Measurements from ENCODE around the gene LRCH3.

LRCH3 gene

DNA sequence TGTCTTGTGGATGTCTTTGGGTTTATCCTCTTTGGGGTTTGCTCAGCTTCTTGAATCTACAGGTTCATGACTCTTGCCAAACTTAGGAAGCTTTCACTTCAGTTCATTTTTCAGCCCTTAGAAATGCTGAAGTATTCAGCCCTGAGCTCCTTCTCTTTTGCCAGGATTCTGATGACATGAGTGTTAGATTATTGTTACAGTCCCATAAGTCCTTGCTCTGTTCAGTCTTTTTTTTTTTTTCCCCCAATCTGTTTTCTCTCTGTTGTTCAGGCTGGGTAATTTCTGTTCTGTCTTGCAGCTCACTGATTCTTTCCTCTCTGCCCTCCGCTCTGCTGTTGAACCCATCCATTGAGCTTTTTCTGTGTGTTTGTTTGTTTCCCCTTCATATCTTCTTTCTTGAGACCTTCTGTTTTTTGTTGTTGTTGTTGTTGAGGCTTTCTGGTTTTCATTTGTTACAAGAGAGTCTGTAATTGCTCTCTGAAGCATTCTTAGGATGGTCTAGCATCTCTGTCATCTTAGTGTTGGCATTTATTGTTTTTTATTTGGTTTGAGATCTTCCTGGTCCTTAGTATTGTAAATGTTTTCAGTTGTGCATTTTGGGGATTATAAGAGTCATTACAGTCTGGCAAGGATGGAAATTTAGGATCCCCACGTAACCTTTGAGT lies 18.4 kb downstream of the LRCH3 start:
- TF ChIP-seq, protein P1, sequence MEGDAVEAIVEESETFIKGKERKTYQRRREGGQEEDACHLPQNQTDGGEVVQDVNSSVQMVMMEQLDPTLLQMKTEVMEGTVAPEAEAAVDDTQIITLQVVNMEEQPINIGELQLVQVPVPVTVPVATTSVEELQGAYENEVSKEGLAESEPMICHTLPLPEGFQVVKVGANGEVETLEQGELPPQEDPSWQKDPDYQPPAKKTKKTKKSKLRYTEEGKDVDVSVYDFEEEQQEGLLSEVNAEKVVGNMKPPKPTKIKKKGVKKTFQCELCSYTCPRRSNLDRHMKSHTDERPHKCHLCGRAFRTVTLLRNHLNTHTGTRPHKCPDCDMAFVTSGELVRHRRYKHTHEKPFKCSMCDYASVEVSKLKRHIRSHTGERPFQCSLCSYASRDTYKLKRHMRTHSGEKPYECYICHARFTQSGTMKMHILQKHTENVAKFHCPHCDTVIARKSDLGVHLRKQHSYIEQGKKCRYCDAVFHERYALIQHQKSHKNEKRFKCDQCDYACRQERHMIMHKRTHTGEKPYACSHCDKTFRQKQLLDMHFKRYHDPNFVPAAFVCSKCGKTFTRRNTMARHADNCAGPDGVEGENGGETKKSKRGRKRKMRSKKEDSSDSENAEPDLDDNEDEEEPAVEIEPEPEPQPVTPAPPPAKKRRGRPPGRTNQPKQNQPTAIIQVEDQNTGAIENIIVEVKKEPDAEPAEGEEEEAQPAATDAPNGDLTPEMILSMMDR (IDR thresholded peaks at IDR 0.05; ENCODE audit: low read depth, low read length), result no peak
- peak; percentile 61 for DNase-seq (ENCODE audit: low read depth, low spot score)
- in situ Hi-C loops (cut with HindIII; ENCODE audit: low sequenced_read_pairs), result no loop called here
- H3K4me3 ChIP-seq (ENCODE audit: low read depth, low read length), result no peak overlapping the region

- in situ Hi-C loops (cut with HindIII; ENCODE audit: low sequenced_read_pairs), result no loop called here
- H3K4me3 ChIP-seq (ENCODE audit: low read depth, low read length), result no peak overlapping the region
- DNase-seq (ENCODE audit: low read depth, low spot score), result no peak
- TF ChIP-seq, protein P1 (IDR thresholded peaks at IDR 0.05; ENCODE audit: low read depth, low read length), result no peak
Observed at GRCh38 chr3:197810901-197811300, 19.8 kb downstream of the LRCH3 start.

DNA sequence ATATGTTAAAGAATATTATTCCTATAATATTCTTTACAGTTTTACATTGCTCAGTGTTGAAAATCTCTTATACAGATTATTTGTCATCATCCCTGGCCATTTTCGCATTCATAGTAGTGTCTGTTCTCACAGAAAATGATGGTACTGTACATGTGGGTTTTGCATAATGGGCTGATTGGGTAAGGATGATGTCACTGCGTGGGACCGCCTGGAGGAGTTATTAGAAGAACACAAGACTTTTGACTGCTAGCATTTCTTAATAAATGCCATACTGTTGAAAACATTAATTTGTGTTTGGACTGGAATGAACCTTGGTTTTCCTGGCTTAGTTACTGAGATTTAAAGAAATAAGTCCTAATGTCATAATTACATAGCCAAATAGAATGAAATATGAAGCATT lies 20.3 kb downstream of the LRCH3 start:
- peak; percentile 65 for DNase-seq (ENCODE audit: low read depth, low spot score)
- H3K4me3 ChIP-seq (ENCODE audit: low read depth, low read length), result no peak overlapping the region
- TF ChIP-seq, protein P1 (IDR thresholded peaks at IDR 0.05; ENCODE audit: low read depth, low read length), result no peak
- in situ Hi-C loops (cut with HindIII; ENCODE audit: low sequenced_read_pairs), result no loop called here

DNA sequence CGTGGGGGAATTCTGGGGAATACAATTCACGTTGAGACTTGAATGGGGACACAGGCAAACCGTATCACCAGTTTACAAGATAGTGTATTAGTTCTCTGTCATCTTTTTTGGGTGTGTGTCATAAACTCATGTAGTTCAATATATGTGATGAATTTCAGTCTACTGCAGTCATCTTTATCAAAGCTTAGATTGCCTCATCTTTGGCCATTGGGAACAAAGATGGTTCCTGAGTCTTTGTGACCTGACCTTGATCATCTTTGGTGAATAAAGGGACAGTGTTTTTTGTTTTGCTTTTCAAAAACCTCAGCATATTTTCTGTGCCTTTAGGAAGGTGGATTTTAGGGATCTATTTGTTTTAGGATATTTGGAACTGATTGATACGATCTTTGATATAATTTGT lies 23.3 kb downstream of the LRCH3 start:
- DNase-seq (ENCODE audit: low read depth, low spot score), result no peak
- TF ChIP-seq, protein P1 (IDR thresholded peaks at IDR 0.05; ENCODE audit: low read depth, low read length), result no peak
- no peak overlapping the region for H3K4me3 ChIP-seq (ENCODE audit: low read depth, low read length)
- in situ Hi-C loops (cut with HindIII; ENCODE audit: low sequenced_read_pairs), result no loop called here

GRCh38 chr3:197820550-197821335 lies 29.7 kb downstream of the LRCH3 start:
- no peak for DNase-seq (ENCODE audit: low read depth, low spot score)
- TF ChIP-seq, protein P1 (IDR thresholded peaks at IDR 0.05; ENCODE audit: low read depth, low read length), result no peak
- no peak overlapping the region for H3K4me3 ChIP-seq (ENCODE audit: low read depth, low read length)
- in situ Hi-C loops (cut with HindIII; ENCODE audit: low sequenced_read_pairs), result no loop called here

- TF ChIP-seq, protein P1 (IDR thresholded peaks at IDR 0.05; ENCODE audit: low read depth, low read length), result no peak
- no peak overlapping the region for H3K4me3 ChIP-seq (ENCODE audit: low read depth, low read length)
- in situ Hi-C loops (cut with HindIII; ENCODE audit: low sequenced_read_pairs), result no loop called here
- no peak for DNase-seq (ENCODE audit: low read depth, low spot score)
Observed at GRCh38 chr3:197829397-197830045, 38.5 kb downstream of the LRCH3 start.
